MCF 10A (cell line): Measurements from ENCODE around the gene SMIM44. TPM values are rescaled to one million over a fixed set of nuclear protein-coding genes. Genes with fewer than 3 reads are reported as not detected.

ENCODE experiments used
- BruUV-seq: library from RNA; stranded (reverse); fragments of 400-500 nt; replicated peaks from 2 replicates; lab custom pipeline; 2021; lab: Mats Ljungman, UMichigan
- CTCF ChIA-PET: fragments of 300-600 bp; sonication (Branson Sonifier 250); formaldehyde crosslinking; extraction: SDS; loops from one replicate; lab custom pipeline; 2021; ENCODE audit warnings: antibody characterized with exemption, inconsistent platforms; lab: Yijun Ruan, JAX
- POLR2A ChIA-PET: fragments of 300-600, 350-650 bp; sonication (Branson Sonifier 250); formaldehyde crosslinking; extraction: SDS; loops from one replicate; lab custom pipeline; 2020; ENCODE audit warnings: antibody characterized with exemption, inconsistent platforms; lab: Yijun Ruan, JAX
- DNase-seq: peaks from one replicate; pipeline ENCODE4 v3.0.0-alpha.2; 2018; ENCODE audit not compliant: unreplicated experiment
- H3K27ac Mint-ChIP-seq: one replicate; pipeline ENCODE4 v1.8.0; 2022; ENCODE audit warnings: mild to moderate bottlenecking, low read depth, mixed read lengths; ENCODE audit not compliant: unreplicated experiment
- H3K27me3 Mint-ChIP-seq: one replicate; pipeline ENCODE4 v1.8.0; 2022; ENCODE audit warnings: mixed read lengths; ENCODE audit not compliant: insufficient read depth, unreplicated experiment
- H3K36me3 Mint-ChIP-seq: one replicate; pipeline ENCODE4 v1.8.0; 2022; ENCODE audit warnings: mild to moderate bottlenecking, moderate library complexity, mixed read lengths; ENCODE audit not compliant: insufficient read depth, unreplicated experiment
- H3K4me1 Mint-ChIP-seq: one replicate; pipeline ENCODE4 v1.8.0; 2022; ENCODE audit warnings: mixed read lengths; ENCODE audit not compliant: insufficient read depth, unreplicated experiment
- H3K4me3 Mint-ChIP-seq: one replicate; pipeline ENCODE4 v1.8.0; 2022; ENCODE audit warnings: mild to moderate bottlenecking, moderate library complexity, mixed read lengths; ENCODE audit not compliant: unreplicated experiment
- H3K9me3 Mint-ChIP-seq: one replicate; pipeline ENCODE4 v1.8.0; 2022; ENCODE audit warnings: mixed read lengths; ENCODE audit not compliant: unreplicated experiment
- CTCF ChIP-seq: fragments of 200-600 bp; IDR thresholded peaks from one replicate; pipeline ENCODE4 v1.8.0; 2022; ENCODE audit warnings: antibody characterized with exemption, mild to moderate bottlenecking; ENCODE audit not compliant: unreplicated experiment
- intact Hi-C: fragments of 100-400 bp; cut with micrococcal nuclease; formaldehyde crosslinking; loops from 2 replicates; pipeline ENCODE4 v1.14.1; 2022
- total RNA-seq: library from RNA; stranded (reverse); gene quantifications from 2 replicates; pipeline ENCODE4 v1.2.3, GENCODE V29; 2022

The SMIM44 gene
- total RNA-seq, 1 experiment from 2014 or later: not detected

GRCh38 chr19:3527238-3527910, 44.1 kb upstream of the SMIM44 start:
- DNase-seq: no peak
- TF ChIP-seq CTCF: no peak
- H3K36me3 Mint-ChIP-seq: peaks cover 19% of the 10 kb centered on the region
- intact Hi-C loops: no loop called here
- ChIA-PET CTCF (interaction anchor here (0.6 to 1.0 kb wide), 2 partner anchors 18 to 43 kb away, joined by 3 to 5 read pairs; no protein-coding TSS in a partner anchor), POLR2A (interaction anchor here (0.5 kb wide), 1 partner anchor 484 kb away, joined by 3 read pairs; no protein-coding TSS in a partner anchor)
- no peak overlapping the region for H3K4me3 Mint-ChIP-seq
- no peaks in the 10 kb centered on the region for H3K27me3 Mint-ChIP-seq
- no TSS peak for BruUV-seq
- no peaks in the 10 kb centered on the region for H3K4me1 Mint-ChIP-seq
- no peak overlapping the region for H3K27ac Mint-ChIP-seq
- H3K9me3 Mint-ChIP-seq: no peaks in the 10 kb centered on the region

- no TSS peak for BruUV-seq
- H3K4me3 Mint-ChIP-seq: no peak overlapping the region
- no peak overlapping the region for H3K27ac Mint-ChIP-seq
- ChIA-PET CTCF (interaction anchor here (0.5 to 1.0 kb wide), 2 partner anchors 42 to 222 kb away, joined by 3 read pairs; no protein-coding TSS in a partner anchor), POLR2A (no interaction called here)
- intact Hi-C loops: no loop called here
- no peak for TF ChIP-seq CTCF
- no peaks in the 10 kb centered on the region for H3K9me3 Mint-ChIP-seq
- H3K27me3 Mint-ChIP-seq: no peaks in the 10 kb centered on the region
- no peak for DNase-seq
- peaks cover 24% of the 10 kb centered on the region for H3K36me3 Mint-ChIP-seq
- no peaks in the 10 kb centered on the region for H3K4me1 Mint-ChIP-seq
Observed at GRCh38 chr19:3526507-3527237, 43.4 kb upstream of the SMIM44 start.

- Mint-ChIP-seq H3K36me3 (peaks cover 34% of the 10 kb centered on the region), H3K4me1 (peaks cover 11% of the 10 kb centered on the region), H3K27ac (no peak overlapping the region), H3K4me3 (no peak overlapping the region), H3K27me3 (no peaks in the 10 kb centered on the region), H3K9me3 (no peaks in the 10 kb centered on the region)
- TF ChIP-seq CTCF: no peak
- no TSS peak for BruUV-seq
- ChIA-PET CTCF (no interaction called here), POLR2A (no interaction called here)
- intact Hi-C loops: no loop called here
- no peak for DNase-seq
Observed at GRCh38 chr19:3524904-3525451, 41.7 kb upstream of the SMIM44 start.
